HT1080 (cell line): ENCODE measurements around the gene SPAG16. TPM values are rescaled to one million over a fixed set of nuclear protein-coding genes. Genes with fewer than 3 reads are reported as not detected.

Source experiments
- DNase-seq: peaks from one replicate; pipeline ENCODE4 v3.0.0-alpha.2; 2015; ENCODE audit warnings: low read depth
- total RNA-seq: library from RNA; depleted of rRNA; stranded (reverse); fragments of >200 nt; shearing (Covaris generic); gene quantifications from 2 replicates; pipeline ENCODE4 v1.2.3, GENCODE V29; 2014

The SPAG16 gene
- total RNA-seq, 1 experiment from 2014 or later, result 15.4 TPM

DNA sequence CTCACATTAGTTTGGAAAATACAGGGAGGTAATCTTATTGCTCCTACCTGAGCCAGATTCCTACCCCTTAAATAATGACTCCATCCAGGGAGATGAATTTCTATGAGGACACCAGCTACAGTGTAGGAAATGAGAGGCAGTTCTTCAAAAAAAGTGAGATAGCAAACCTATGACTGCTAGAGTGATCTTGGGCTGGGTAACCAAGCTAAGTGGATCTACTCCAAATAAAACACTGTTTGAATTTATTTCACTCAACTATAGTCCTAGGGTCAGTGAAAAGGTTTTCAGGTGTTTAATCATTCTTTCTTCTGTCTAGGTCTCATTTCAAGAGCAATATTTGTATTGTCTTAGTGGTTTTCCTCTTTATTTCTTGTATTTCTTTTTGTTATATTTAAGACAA, 854.5 kb downstream of the SPAG16 start:
- no peak for DNase-seq

DNA sequence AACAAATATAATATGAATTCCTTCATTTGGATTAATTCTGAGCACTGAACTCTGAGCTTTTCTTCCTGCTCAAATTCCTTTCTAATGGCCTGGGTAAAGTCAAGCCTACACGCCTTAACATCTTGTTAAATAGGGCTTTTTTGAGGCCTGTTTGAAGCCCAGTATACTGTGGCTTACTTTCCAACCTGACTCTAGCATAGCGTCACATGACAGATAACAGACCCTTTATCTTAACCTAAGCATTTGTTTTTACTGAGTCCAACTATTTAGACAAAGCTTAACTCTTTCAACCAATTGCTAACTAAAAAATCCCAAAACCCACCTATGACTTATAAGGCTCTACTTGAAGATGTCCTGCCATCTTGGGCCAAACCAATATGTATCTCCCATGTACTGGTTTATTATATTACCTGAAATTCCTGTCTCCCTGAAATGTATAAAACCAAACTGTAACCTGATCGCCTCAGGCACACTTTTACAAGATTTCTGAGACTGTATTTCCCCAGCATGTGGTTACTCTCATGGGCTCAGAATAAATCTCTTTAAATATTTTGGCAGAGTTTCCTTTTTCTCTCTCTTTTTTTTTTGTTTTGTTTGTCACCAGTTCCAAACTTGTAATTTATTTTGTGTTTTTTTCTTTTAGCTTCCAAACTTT, 855.5 kb downstream of the SPAG16 start:
- DNase-seq, result no peak

DNA sequence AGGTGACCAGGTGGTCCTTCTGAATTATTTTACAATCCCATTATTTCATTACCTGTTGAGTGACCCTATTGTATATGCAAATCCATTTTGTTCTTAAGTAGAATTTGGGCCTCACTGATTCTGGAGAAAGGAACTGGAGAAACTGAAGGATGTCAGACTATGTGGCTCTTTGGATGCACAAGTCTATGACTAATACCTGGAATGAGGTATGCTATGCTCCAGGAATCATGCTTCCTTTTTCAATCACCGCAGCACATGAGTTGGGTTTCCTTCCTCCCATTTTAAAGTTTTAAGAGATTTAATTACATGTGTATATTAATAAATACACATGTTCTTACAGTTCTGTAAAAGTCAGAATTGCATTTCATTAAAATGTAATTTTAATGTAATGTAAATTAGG, 872.7 kb downstream of the SPAG16 start:
- DNase-seq, result peak; percentile 17

DNA sequence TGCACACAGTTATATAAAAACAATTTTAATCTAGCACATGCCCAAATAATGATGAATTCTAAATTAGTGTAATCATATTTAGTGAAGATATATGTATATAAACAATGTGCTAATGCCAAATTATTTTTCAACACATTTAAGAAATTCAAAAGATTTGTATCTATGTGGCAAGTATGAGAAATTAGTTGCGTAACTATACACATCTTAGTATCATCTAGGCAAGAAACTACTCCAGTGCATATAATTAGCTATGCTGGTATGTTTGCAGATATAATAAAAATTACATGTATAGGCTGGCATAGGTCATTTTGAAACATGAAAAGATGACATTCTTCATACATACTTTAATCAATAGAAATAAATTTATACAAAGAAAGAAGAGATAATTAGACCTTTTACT, 874.6 kb downstream of the SPAG16 start:
- no peak for DNase-seq

DNA sequence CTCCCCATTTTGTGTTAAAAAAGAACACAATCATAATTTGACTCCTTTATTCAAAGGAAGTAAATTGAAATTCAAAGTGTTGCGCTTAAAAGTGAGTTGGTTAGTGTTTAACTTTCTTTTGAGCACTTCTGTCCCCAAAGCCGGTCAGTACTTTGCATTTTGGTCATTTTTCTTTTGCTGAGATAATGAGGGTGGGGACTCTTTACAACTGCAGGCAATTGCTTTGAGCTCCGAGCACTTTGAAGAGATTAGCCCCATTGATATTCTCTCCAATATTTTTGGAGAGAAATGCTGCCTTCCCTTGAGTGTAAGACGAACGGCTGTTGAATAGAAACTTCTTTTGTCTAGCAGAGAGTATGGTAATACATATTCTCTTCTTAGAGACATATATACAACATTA, 885.0 kb downstream of the SPAG16 start:
- DNase-seq, result no peak

DNA sequence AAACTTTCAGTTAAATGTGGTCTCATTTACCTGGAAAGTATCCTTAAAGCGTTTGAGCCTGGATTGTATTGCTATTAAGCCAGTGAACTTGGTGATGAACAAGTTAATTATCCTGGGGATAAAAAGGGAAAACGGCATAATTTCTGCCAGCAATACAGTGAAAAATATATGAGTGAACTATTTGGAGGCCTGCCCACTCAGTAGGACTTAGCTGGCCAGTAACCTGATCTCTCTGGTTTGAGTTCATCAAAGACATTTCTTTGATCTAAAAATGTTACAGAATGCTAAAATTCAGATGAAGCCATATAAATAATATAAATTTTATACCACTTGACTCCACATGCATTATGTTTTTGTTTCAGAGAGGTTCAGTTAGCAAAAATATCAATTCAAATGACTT, 885.5 kb downstream of the SPAG16 start:
- DNase-seq, result no peak

DNA sequence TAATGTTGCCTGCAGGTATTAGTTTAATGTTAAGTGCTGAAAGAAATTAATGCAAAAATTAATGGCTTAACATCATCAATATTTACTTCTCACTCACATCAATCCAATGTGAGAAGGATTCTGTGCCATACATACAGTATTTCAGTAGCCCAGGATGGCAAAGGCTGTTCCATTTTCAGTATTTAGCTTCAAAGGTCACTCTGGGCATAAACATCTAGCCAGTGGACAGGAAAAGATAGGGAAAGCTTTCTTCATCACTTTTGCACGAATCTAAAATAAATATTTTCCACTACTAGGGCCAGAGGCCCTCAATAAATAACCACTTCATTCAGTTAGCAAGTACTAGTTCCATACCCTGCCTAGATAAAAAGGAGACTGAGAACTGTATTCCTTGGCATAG, 890.3 kb downstream of the SPAG16 start:
- DNase-seq, result no peak

DNA sequence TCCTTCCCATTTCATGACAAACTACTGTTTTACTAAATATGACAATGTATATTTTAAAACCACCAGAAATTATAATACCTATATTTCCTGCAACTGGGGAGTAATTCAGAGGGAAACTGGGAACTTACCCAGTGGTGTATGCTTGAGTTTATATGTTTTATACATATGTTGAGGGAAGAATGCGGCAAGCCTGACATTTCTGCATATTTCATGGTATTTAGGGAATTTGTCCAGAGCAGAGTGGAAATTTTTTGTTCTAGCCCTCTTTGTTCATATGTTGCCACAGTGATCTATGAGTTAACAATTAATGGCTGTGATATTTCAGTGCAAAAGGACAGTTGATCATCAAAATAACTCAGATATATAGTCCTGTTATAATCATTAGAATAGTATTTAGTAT, 895.8 kb downstream of the SPAG16 start:
- no peak for DNase-seq

DNA sequence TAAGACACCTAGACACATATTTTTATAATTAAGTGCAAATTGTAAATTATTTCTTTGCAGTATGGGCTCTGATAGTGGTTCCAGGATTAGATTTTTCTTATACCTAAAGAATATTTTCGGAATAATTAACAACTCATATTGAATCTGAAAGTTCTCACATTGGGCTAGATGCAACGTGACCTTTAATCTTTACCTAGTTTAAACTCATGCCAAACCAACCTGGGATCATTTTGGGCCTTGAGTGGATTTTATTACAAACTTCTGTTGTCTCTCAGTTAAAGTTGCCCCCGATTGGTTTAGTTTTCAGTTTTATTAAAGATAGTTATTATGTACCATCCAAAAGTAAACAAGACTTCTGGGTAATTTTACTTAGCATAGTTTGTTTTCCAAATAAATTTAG, 896.4 kb downstream of the SPAG16 start:
- no peak for DNase-seq

DNA sequence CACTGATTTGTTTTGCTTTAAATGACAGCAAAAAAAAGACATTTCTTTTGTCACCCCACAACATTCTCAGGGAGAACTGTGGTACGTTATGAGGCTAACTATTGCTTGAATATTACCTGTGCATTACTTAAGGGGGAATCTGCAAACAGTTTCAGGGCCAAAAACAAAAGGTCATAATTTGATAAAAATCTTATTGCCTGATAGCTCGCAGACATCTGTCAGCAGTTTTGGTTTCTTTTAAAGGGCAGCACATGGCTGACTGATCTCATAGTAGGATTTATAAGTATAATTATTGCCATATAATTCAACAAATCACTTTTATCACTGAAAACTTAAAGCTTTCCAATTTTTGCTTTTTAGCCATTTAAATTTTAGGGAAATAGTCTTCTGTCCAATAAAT, 900.2 kb downstream of the SPAG16 start:
- DNase-seq, result no peak

DNA sequence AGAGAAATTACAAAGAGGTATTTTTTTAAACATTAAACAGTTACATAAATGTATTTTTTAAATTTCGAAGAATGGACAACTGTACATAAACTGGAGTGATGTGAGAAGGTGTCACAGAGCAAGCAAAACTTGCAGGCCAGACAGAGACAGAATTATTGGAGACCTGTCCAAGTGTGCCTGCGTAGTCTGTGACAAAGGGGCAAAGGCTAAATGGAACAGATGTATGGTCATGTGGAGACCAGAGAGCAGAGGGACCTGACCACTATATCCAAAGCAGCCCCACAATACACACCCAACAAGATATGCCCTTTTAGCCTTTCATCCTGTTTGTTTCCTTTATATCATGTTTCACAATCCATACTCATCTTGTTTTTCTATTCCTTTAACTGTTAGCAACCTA, 901.3 kb downstream of the SPAG16 start:
- DNase-seq, result no peak

DNA sequence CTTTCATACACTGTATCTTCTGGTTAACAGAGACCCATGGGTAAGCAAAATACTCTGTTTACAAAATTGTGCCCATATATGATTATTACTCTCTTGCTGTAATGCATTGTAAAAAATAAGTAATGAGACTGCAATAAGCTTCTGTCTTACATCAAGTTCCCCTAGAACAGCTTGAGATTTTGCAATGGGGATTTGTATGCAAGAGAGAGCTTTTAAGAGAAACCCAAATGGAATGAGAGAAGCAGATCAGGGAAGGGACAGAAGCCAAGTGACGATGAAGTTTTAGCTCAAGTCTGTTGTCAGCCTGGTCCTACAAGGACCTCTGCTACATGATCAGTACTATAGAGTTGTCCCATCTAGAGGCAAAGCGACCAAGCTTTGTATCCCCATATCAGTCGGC, 908.4 kb downstream of the SPAG16 start:
- DNase-seq, result no peak

DNA sequence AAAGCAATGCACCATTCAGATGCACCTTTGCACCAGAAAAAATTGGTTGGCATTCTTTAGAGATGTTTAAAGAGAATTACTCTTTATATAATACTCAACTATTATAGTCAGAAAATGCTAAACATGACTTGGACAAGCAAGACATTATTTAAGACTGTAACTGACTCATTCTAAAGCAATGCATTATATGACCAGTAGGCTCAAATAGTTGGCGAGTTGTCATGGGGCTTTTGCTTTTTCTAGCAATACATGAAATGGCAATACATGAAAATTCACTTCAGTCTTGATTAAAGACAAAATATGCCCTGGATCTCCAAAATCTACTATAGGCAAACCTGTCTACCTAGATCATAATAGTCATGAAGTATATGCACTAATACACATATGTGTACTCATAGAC, 909.7 kb downstream of the SPAG16 start:
- peak; percentile 65 for DNase-seq

DNA sequence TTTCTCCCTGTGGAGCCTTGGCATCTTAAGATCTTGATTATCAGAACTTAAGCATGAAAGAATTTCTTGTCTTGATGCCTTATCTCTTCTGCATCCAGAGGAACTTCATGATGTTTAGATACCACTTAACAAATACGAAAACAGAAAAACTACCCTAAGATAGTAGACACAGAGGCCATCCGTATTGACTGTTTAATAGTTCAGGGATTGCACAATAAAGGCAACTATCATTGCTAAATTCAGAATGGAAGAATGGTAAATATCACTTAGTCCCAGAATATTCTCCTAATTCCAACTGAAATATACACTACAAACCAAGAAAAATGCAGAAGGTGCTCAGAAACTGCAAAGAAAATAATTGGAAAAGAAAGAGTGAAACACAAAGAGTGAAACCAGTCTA, 912.0 kb downstream of the SPAG16 start:
- DNase-seq, result no peak

DNA sequence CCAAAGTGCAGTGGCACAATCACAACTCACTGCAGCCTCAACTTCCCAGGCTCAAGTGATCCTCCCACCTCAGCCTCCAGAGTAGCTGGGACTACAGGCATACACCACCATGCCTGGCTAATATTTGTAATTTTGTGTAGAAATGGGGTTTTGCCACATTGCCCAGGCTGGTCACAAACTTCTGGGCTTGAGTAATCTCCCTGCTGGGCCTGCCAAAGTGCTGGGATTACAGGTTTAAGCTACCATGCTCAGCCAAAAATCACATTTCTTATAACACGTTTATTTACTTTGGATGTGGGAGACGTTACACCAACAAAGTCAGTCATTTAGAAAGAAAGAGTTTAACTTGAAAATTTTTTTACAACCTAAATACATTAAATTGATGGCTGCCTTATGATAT, 917.6 kb downstream of the SPAG16 start:
- DNase-seq, result no peak

DNA sequence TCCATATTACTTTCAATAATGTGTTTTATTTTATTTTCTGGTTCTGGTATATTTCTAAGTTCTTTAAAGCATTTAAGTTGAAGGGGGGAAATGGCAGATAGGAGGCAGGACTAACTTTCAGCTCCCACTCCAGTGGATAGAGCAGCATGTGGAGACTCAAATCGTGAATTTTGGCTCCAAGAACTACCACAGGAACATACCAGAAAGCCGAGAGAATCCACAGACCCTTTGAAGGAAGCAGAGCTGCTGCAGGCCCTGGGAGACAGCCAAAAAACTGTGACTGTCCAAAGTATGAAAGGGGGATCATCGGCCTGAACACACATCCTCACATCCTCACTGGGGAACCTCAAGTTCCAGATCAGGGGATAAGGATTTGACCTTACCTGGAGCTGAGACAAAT, 919.0 kb downstream of the SPAG16 start:
- no peak for DNase-seq

DNA sequence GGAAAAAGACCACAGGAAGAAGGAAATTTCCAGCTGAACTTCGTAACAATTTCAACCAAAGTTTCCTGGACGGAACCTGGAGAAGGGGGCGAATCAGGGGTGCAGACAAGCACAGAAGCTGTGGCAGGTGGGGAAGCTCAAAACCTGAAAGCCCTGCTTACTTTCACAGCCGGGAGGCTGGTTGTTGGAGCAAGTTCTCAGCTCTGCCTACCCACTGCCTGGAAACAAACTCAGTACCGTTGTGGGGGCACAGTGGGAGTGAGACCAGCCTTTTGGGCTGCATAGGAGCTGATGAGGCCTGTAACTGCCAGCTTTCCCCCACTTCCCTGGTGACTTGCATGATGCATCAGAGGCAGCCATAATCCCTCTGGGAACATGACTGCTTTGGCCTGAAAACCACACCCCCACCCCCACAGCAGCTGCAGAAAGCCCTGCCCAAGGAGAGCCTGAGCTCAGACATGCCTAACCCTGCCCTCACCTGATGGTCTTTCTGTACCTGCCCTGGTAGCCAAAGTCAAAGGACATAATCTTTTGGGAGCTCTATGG, 919.6 kb downstream of the SPAG16 start:
- DNase-seq, result peak; percentile 26

DNA sequence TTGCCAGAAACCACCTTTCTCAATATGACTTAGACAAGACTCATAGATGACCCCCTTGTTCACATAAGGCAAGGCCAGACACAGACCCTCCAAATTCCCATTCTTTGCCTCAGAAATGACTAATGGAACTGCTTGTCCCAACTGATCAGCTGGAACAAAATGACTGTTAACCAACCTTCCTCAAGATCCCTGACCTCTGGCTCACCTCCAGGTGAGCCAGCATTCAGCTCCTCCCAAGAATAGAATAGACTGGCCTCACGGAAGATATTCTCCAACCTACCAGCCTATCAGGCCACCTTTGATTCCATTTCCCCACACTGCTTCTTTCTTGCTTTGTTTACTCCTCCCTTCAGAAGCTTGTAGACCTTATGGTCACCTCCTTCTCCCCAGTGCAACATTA, 930.8 kb downstream of the SPAG16 start:
- DNase-seq, result peak; percentile 15

DNA sequence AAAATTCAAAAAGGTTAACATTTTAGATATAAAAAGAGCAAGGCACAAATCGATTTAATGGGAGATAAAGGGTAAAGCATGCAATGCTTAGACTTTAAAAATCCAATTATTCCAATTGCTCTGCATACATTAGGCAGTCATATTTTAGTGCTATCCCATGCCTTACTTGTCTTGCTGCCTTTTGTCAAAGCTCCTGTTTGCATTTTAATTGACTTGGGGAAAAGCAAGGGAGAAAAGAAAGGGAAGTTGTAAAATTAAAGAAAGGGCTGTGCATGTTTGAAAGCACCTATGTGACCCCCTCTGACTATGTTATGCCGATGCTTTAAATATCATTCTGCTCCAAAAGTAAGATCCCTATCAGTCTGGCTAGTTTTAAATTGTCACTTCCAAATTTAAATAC, 932.9 kb downstream of the SPAG16 start:
- no peak for DNase-seq

DNA sequence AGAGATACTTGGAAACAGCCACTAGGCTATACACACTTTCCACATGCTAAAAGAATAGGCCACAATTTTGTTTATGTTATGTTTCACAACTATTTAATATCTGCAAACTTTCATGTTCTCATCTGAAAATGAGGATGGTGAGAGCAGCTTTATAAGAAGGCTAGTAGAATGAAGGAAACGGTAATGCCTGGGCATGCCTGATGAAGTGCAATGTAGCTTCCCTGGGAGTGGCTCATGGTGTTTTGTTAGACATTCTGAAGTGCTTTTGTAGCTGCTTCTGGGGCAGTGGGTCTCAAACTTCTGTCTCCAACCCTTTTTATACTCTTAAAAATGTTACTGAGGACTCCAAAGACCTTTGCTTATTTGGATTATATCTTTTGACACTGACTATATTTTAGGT, 933.3 kb downstream of the SPAG16 start:
- DNase-seq, result no peak

DNA sequence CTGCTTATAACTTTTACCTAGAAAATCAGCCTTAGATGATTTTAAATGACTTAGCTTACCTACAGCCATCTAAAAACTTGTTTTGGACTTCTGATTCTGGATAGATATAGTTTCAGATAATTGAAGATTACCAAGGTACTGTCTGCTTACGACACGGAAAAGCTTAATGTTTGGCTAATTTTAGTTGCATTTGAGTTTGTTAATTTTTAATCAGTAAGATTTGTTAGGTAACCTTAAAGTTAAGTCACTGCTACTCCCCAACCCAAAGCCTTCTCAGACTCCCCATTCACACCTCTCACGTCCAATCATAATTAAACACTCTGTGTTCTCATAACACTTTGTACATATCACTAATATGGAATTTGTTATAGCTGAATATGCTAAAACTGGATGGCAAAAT, 936.0 kb downstream of the SPAG16 start:
- DNase-seq, result no peak

DNA sequence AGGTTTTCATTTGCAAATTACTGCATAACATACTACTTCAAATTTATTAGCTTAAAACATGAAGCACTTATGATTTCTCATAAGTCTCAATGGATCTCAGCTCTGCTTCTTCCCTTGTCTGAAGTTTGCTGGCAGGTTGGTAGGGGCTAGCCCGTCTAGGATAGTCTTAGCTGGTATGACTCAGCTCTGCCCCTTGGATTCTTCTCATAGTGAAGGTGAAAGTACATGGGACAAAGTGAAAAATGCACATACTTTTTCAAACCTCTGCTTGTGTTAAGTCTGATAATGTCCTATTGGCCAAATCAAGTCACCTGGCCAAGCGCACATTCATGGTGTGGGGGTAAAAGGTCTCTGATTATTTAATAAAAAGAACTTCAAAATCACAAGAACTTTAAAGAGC, 941.8 kb downstream of the SPAG16 start:
- peak; percentile 30 for DNase-seq

DNA sequence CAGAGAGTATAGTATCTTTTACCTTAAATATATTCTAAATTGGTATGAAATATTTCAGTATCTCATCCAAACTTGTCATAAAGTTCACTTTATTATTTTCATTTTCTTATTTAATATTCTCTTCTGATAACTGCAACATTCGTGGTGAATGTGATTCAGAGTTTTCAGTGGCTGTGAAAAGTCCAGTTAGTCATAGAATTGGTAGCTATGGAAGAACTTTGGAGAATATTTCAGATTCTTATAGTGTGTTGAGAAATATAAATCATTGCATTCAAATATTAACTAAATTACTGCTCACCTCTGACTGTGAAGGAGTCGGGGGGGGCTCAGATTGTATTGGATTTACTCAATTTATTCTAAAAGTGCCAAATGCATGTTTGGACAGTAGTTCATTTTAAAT, 948.0 kb downstream of the SPAG16 start:
- DNase-seq, result no peak

DNA sequence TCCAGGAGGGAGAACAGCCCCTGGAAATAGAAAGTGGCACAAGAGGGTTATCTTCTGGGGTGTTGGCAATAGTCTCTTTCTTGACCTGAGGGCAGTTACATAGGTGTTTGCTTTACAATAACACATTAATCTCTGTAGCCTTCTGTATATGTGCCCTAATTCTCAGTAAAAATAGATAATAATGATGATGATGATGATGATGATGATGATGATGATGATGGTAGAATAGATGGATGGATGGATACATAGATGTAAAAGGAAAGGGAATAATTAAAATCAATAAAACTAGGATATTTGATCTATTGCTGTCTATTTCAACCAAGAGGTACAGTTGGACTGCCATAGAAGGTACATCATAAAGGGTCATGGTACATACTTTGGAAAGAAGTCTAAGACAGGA, 948.9 kb downstream of the SPAG16 start:
- DNase-seq, result no peak
